ENCODE data around the gene CTBP2.

The CTBP2 gene

DNA sequence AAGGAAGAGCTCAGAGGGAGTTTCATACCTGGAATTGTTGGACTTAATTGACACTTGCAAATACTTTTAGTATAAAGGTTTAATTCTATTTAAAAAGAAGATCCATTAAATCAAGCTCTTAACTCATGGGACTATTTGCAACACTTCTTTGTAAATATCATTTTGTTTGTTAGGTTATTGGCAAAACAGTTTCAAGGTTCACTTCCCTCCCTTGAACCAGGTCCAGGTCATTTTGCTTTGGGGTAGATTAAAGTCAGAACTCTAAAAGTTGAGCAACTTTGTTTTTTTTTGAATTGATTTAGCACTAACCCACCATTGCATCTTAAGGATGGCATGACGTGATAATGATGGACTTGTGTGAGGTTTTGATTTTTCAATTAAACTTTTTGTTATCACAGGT, 172.6 kb downstream of the CTBP2 start:
- H3K36me3 ChIP-seq: peaks cover 83% of the 10 kb centered on the region
- H3K27me3 ChIP-seq (ENCODE audit: insufficient read depth, low read depth, severe bottlenecking): no peaks in the 10 kb centered on the region
- no peaks in the 10 kb centered on the region for H3K9me3 ChIP-seq (ENCODE audit: severe bottlenecking)
- no peak for DNase-seq
- TF ChIP-seq, protein P1, sequence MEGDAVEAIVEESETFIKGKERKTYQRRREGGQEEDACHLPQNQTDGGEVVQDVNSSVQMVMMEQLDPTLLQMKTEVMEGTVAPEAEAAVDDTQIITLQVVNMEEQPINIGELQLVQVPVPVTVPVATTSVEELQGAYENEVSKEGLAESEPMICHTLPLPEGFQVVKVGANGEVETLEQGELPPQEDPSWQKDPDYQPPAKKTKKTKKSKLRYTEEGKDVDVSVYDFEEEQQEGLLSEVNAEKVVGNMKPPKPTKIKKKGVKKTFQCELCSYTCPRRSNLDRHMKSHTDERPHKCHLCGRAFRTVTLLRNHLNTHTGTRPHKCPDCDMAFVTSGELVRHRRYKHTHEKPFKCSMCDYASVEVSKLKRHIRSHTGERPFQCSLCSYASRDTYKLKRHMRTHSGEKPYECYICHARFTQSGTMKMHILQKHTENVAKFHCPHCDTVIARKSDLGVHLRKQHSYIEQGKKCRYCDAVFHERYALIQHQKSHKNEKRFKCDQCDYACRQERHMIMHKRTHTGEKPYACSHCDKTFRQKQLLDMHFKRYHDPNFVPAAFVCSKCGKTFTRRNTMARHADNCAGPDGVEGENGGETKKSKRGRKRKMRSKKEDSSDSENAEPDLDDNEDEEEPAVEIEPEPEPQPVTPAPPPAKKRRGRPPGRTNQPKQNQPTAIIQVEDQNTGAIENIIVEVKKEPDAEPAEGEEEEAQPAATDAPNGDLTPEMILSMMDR (IDR thresholded peaks at IDR 0.05; ENCODE audit: low read depth, low read length): no peak
- H3K4me3 ChIP-seq (ENCODE audit: low read depth, low read length): no peak overlapping the region
- no peak overlapping the region for H3K27ac ChIP-seq

DNA sequence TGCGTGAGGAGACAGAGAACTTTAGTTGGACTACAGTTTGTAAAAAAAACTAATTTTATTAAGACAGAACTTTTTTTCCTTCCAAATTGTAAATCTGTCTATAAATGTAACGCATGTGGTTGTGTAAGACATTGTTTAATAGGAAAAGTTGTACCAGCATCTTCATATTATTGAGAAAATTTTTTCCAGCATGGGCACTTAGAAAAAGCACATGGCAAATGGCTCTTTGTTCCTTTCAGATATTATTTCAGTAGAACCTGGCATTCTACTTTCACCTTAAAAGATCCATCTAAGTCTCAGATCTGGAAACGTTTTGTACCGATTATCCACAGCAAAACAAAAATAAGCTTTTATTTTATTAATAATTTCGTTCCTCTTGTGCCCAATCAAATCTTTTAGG, 175.2 kb downstream of the CTBP2 start:
- no peaks in the 10 kb centered on the region for H3K9me3 ChIP-seq (ENCODE audit: severe bottlenecking)
- TF ChIP-seq, protein P1 (IDR thresholded peaks at IDR 0.05; ENCODE audit: low read depth, low read length): no peak
- peaks cover 76% of the 10 kb centered on the region for H3K36me3 ChIP-seq
- no peaks in the 10 kb centered on the region for H3K27me3 ChIP-seq (ENCODE audit: insufficient read depth, low read depth, severe bottlenecking)
- no peak overlapping the region for H3K4me3 ChIP-seq (ENCODE audit: low read depth, low read length)
- no peak for DNase-seq
- H3K27ac ChIP-seq: no peak overlapping the region

GRCh38 chr10:124984376-124984775, 176.0 kb downstream of the CTBP2 start:
- H3K36me3 ChIP-seq: peaks cover 77% of the 10 kb centered on the region
- H3K27ac ChIP-seq: no peak overlapping the region
- no peaks in the 10 kb centered on the region for H3K9me3 ChIP-seq (ENCODE audit: severe bottlenecking)
- DNase-seq: no peak
- no peaks in the 10 kb centered on the region for H3K27me3 ChIP-seq (ENCODE audit: insufficient read depth, low read depth, severe bottlenecking)
- TF ChIP-seq, protein P1 (IDR thresholded peaks at IDR 0.05; ENCODE audit: low read depth, low read length): no peak
- no peak overlapping the region for H3K4me3 ChIP-seq (ENCODE audit: low read depth, low read length)

GRCh38 chr10:124983321-124983720, 177.0 kb downstream of the CTBP2 start:
- H3K27ac ChIP-seq: no peak overlapping the region
- H3K9me3 ChIP-seq (ENCODE audit: severe bottlenecking): no peaks in the 10 kb centered on the region
- peaks cover 79% of the 10 kb centered on the region for H3K36me3 ChIP-seq
- H3K27me3 ChIP-seq (ENCODE audit: insufficient read depth, low read depth, severe bottlenecking): no peaks in the 10 kb centered on the region
- no peak overlapping the region for H3K4me3 ChIP-seq (ENCODE audit: low read depth, low read length)
- DNase-seq: no peak
- TF ChIP-seq, protein P1 (IDR thresholded peaks at IDR 0.05; ENCODE audit: low read depth, low read length): no peak

GRCh38 chr10:124978376-124978725, 182.0 kb downstream of the CTBP2 start:
- H3K4me3 ChIP-seq (ENCODE audit: low read depth, low read length): no peak overlapping the region
- TF ChIP-seq, protein P1 (IDR thresholded peaks at IDR 0.05; ENCODE audit: low read depth, low read length): no peak
- DNase-seq: no peak
- H3K36me3 ChIP-seq: peaks cover 54% of the 10 kb centered on the region
- no peak overlapping the region for H3K27ac ChIP-seq
- H3K27me3 ChIP-seq (ENCODE audit: insufficient read depth, low read depth, severe bottlenecking): no peaks in the 10 kb centered on the region
- no peaks in the 10 kb centered on the region for H3K9me3 ChIP-seq (ENCODE audit: severe bottlenecking)

GRCh38 chr10:124977648-124978375, 182.6 kb downstream of the CTBP2 start:
- H3K9me3 ChIP-seq (ENCODE audit: severe bottlenecking): no peaks in the 10 kb centered on the region
- H3K27me3 ChIP-seq (ENCODE audit: insufficient read depth, low read depth, severe bottlenecking): no peaks in the 10 kb centered on the region
- H3K4me3 ChIP-seq (ENCODE audit: low read depth, low read length): no peak overlapping the region
- H3K27ac ChIP-seq: no peak overlapping the region
- H3K36me3 ChIP-seq: peaks cover 51% of the 10 kb centered on the region
- TF ChIP-seq, protein P1 (IDR thresholded peaks at IDR 0.05; ENCODE audit: low read depth, low read length): no peak
- no peak for DNase-seq

Data from WERI-Rb-1 (cell line).